Stimulated activated CD8-positive, alpha-beta memory T cell treated with anti-CD3 and anti-CD28 coated beads, Interleukin-7, amount 100 ng/mL, for 48 hours (primary cell): ENCODE results near the gene FSTL4.
A peak's percentile ranks its signal among the peaks of the same experiment; 100 is the strongest.

Experiments used
- DNase-seq, 2 donors: peaks; one replicate each; pipeline ENCODE4 v3.0.0-alpha.2; 2020; ENCODE audit warnings: low read depth in 1 of 2; ENCODE audit errors: extremely low read depth in 1 of 2

Gene FSTL4

GRCh38 chr5:133275631-133276030 lies 336.7 kb downstream of the FSTL4 start:
- no peak for DNase-seq

DNA sequence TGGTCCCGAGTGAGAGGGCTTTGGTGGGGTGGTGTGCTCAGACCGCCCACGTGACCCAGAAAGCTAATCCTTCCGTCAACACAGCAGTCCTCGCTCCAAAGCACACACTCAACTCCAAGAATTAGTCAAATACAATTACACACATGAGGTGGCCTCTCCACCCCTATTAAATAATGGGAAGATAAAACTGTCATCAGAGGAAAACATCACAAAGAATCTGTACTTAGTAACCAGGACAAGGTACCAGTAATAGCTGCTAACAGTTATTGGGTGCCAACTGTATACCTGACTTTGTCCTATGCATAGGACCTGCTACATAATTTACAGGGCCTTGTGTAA lies 337.8 kb downstream of the FSTL4 start:
- no peak for DNase-seq

GRCh38 chr5:133273661-133274596 lies 338.4 kb downstream of the FSTL4 start:
- no peak for DNase-seq

- DNase-seq = no peak
Observed at GRCh38 chr5:133272345-133272744, 340.0 kb downstream of the FSTL4 start.

- DNase-seq = no peak
Observed at GRCh38 chr5:133271606-133272005, 340.7 kb downstream of the FSTL4 start.

- no peak for DNase-seq
Observed at GRCh38 chr5:133269691-133270090, 342.6 kb downstream of the FSTL4 start.

GRCh38 chr5:133267601-133268000 lies 344.7 kb downstream of the FSTL4 start:
- no peak for DNase-seq

DNA sequence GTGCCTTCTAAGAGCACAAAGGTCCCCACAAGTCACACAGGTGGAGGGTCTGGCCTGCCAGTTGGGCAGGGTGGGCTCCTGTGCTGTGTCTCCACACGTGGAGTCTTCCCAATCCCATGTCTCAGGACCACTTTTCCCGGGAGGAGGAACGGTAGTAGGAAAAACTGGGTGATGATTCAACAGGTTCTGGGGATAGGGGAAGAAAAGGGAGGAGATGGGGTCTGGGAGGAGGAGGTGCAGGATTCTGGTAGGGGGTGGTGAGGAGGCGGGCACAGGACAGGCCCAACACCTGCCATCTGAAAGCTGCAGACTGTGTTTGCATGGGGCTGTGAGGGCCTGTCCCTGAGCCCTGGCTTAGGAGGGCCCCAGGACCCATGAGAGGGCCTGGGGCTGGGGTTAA lies 345.4 kb downstream of the FSTL4 start:
- no peak for DNase-seq

DNA sequence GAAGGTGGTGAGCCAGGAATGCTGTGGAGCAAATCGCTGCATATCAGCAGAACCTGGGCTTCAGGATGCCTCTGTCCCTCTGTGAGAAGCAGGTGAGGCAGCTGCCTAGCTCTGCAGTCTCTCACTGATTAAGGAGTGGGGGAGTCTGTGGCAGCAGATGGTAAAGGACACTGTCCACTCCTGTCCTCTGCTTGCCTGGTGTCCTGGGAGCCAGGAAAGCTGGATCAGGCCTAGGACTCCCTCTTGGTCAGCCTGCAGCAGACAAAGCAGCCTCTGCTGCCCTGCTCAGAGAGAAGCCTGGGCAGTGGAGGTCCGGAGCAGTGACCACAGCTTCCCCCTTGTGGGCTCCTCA lies 345.8 kb downstream of the FSTL4 start:
- no peak for DNase-seq

DNA sequence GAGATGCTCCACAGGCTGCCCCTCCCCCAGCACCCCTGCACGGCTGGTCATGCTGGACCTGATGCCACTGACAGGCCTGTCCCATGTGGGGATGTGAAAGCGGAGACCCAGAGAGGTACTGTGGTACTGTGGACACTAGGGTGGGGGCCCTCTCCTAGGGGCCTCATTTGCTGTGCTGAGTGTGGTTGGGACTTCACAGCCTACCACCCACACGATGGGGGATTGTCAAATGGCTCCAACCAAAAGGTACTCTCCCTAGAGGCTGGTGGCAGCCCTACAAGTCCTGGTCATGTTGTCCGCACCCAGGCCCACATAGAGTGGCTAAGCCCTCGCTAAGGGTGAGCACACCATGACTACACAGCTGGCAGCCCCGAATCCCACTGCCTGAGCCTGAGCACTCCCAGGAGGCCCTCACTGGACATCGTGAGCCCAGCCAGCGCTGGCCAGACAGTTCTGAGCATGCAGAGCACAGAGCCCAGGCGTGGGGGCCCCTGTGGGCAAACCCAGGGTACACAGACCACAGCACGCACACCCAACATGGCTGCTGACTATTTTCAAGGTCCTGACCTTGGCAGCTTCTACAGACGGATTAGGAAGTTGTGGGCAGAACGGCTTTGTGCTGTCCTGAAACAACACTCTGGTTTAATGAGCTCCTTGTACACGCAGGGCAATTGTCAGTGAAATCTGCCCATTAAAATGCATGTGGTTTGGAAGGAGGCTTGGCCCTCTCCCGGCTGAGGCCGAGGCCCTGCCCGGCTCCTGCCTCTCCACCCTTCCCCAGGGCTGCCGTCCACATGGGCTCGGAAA lies 346.4 kb downstream of the FSTL4 start:
- DNase-seq = no peak

DNA sequence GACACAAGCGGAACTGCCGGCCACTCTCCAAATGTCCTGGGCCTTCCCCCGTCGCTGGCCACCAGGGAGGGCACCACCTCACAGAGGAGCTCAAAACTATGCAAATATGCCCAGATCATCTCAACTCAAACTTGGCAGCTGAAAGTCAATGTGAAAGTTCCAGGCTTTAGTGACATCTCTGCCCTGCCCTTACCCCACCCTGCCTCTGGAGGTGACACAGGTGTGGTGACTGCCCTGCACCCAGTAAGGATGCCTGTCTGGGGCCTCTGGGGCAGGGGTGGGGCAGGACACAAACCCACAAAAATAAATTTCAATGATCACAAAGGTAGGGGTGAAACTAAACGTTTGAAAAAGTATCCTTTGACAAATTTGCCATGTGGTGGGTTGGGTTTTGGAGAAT lies 347.1 kb downstream of the FSTL4 start:
- DNase-seq = no peak

- no peak for DNase-seq
Observed at GRCh38 chr5:133262690-133263089, 349.7 kb downstream of the FSTL4 start.

DNA sequence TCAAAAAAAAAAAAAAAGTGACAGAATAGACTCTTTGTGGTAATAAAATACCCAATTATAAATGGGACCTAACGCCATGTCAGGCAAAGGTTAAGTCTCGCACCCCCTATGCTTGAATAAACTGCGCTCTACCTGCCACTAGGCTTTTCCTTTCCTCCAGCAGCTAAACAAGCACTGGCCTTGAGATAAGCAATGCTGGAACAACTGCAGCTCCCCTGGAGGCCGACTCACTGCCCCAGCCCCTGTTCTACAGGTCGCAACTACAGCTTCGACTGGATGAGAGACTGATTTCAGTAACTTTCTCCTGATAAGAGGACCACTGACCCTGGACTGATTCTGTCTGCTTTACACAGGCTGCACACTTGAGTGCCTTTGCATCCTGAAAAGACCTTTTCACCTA lies 350.3 kb downstream of the FSTL4 start:
- no peak for DNase-seq

GRCh38 chr5:133260715-133261114 lies 351.6 kb downstream of the FSTL4 start:
- DNase-seq = no peak

- no peak for DNase-seq
Observed at GRCh38 chr5:133259199-133259997, 352.9 kb downstream of the FSTL4 start.

GRCh38 chr5:133257977-133258376 lies 354.4 kb downstream of the FSTL4 start:
- peak in 1 of 2 donors; percentile 29 for DNase-seq

GRCh38 chr5:133256276-133256675 lies 356.1 kb downstream of the FSTL4 start:
- DNase-seq = no peak

DNA sequence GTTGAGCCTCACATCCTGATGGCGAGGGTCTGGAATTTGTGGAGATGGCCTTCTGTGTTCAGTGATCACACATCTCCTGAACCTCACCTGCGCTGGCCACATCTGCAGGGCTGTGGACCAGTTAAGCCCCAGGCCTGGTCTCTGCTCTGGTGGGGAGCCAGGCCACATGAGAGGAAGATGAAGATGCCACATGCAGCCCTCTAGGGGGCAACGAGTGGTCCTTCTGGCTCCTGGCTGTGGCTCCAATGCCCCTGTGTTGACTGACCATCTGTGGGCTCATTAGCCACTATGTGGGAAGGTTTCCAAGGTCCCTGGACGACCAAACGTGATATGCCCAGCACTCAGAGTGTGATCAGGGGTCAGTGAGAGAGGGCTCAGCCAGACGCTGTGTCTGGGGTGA lies 357.5 kb downstream of the FSTL4 start:
- DNase-seq = no peak

DNA sequence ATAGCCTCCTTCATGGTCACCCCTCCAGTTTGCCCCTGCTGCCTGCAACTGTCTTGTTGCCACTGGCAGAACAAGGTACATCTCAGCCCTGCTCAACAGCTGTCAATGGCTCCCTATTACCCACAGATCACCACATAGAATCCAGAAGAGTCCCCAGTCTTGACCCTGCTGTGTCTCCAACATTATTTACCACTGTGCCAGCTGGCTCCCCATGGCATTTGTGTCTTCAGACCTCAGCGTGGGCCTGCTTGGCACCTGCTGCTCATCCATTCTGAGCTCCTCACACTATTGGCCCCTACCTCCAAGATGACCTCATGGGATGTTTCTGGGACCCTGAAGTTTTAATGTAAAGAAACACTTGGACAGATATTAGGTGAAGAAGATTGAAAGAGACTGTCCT lies 358.7 kb downstream of the FSTL4 start:
- no peak for DNase-seq

DNA sequence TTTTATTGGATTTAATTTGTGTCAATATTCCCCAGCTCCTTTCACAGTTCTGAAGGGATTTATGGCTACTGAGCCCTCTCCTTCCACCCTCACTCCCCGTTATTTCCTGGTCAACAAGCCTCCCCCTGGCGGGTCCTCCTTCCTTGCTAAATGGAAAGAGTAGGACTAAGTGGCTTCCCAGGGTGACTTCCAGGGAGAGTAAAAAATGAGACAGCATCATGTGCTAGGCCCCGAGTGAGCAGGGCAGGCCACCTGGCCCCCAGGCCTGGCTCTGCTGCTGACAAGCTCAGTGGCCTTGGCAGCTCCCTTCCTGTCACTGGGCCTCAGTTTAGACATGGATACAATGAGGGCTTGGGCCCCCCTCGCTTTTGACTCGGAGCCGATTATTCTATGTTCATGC lies 359.3 kb downstream of the FSTL4 start:
- no peak for DNase-seq

- DNase-seq = no peak
Observed at GRCh38 chr5:133252133-133252480, 360.2 kb downstream of the FSTL4 start.
